HFF-Myc (cell line): Measurements from ENCODE around the gene TDRD9.
A peak's percentile ranks its signal among the peaks of the same experiment; 100 is the strongest.

Experiments
- DNase-seq: peaks from one replicate; pipeline ENCODE4 v3.0.0-alpha.2; 2011; ENCODE audit warnings: low read depth; ENCODE audit errors: extremely low read depth
- H3K4me3 ChIP-seq: replicated peaks from 2 replicates; pipeline ENCODE4 v1.5.1; 2011; ENCODE audit warnings: low read depth, mild to moderate bottlenecking, control low read depth, low read length
- TF ChIP-seq, protein P1 (sequence below): IDR thresholded peaks from 2 replicates; pipeline ENCODE4 v1.5.1; 2012; ENCODE audit warnings: mild to moderate bottlenecking, low read depth, low read length, control low read depth; ENCODE audit errors: missing control alignments

TDRD9 gene

DNA sequence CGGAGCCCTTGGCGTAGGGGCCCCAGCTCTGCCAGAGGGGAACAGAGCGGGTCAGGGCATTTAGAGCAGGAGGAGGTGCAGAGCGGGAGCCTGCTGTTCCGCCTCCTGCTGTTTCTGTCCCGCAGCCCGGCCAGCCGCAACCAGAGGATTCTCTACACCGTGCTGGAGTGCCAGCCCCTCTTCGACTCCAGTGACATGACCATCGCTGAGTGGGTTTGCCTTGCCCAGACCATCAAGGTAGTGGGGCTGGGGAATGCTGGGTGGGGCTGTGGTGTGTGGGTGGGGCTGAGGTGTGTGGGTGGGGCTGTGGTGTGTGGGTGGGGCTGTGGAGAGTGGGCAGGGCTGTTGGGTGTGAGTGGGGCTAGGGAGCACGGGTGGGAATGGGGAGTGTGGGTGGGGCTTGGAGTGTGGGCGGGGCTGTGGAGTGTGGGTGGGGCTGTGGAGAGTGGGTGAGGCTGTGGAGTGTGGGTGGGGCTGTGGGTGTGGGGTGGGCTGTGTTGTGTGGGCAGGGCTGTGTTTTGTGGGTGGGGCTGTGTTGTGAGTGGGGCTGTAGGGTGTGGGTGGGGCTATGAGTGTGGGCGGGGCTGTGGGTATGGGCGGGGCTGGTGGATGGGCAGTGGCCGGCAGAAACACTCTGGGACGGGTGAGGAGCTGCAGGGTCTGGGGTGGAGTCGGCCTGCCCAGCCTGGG is 165.3 kb downstream of the TDRD9 start:
- H3K4me3 ChIP-seq, result no peak overlapping the region
- DNase-seq, result no peak
- TF ChIP-seq, protein P1, sequence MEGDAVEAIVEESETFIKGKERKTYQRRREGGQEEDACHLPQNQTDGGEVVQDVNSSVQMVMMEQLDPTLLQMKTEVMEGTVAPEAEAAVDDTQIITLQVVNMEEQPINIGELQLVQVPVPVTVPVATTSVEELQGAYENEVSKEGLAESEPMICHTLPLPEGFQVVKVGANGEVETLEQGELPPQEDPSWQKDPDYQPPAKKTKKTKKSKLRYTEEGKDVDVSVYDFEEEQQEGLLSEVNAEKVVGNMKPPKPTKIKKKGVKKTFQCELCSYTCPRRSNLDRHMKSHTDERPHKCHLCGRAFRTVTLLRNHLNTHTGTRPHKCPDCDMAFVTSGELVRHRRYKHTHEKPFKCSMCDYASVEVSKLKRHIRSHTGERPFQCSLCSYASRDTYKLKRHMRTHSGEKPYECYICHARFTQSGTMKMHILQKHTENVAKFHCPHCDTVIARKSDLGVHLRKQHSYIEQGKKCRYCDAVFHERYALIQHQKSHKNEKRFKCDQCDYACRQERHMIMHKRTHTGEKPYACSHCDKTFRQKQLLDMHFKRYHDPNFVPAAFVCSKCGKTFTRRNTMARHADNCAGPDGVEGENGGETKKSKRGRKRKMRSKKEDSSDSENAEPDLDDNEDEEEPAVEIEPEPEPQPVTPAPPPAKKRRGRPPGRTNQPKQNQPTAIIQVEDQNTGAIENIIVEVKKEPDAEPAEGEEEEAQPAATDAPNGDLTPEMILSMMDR, result no peak

DNA sequence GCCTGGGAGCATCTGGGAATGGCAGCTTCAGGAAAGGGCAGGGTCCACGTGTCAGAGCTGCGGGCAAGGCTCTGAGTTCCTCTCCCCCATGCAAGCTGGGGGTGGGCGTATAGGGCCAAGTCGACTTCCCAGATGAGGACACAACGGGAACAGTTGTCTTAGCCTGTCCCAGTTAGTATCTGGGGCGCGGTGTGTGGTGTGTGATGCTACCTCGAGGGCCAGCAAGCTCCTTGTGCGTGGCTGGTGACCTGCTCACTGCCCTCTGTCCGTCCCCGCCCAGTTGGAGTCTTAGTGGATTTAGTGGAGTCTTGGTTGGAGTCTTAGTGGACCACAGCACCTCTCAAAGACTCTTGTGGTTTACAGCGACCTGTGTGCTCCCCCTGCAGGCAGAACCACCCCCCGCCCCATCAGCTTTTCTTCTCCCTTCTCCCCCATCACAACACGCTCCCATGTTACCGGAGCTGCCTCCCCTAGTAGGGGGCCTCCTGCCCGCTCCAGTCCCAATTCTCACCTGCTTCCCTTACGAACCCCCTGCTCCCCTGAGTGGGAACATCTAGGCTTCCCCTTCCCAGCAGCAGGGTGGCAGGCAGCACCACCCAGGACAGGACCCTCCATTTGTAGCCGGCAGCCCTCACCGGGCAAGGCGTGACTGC is 165.9 kb downstream of the TDRD9 start:
- H3K4me3 ChIP-seq, result no peak overlapping the region
- DNase-seq, result no peak
- TF ChIP-seq, protein P1, result no peak

DNA sequence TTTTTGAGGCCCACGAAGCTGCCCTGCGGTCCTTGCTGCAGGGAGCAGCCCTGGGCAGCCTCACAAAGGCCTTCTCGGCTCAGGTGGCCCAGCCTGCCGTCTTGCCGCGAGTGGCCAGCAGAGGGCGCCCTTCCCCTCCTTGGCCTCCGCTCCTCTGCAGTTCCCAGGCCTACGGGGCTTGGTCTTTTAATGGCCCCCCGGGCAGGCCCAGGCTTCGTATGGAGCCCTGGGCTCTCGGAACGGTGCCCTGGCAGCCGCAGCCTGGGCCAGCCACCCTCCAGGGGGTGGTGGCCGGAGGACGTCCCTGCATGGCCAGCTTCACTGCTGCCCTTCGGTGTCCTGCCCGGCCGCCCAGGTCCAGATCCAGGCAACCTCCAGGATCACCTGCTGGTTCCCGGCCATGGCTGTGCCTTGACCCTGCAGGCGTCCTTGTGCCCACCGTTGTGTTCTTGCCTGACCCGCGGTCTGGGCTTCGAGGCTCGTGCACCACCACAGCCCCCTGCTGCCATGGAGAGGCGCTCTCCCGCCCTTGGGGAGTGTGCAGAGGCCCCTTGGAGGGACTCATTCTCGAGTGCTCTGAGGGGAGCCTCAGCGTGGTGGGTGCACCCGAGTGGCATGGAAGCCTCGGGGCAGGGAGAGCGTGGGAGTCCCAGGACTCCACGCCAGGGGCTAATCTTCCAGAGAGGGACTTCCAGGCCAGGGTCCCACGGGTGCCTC is 166.6 kb downstream of the TDRD9 start:
- TF ChIP-seq, protein P1, result peak; percentile 76
- H3K4me3 ChIP-seq, result no peak overlapping the region
- DNase-seq, result no peak

DNA sequence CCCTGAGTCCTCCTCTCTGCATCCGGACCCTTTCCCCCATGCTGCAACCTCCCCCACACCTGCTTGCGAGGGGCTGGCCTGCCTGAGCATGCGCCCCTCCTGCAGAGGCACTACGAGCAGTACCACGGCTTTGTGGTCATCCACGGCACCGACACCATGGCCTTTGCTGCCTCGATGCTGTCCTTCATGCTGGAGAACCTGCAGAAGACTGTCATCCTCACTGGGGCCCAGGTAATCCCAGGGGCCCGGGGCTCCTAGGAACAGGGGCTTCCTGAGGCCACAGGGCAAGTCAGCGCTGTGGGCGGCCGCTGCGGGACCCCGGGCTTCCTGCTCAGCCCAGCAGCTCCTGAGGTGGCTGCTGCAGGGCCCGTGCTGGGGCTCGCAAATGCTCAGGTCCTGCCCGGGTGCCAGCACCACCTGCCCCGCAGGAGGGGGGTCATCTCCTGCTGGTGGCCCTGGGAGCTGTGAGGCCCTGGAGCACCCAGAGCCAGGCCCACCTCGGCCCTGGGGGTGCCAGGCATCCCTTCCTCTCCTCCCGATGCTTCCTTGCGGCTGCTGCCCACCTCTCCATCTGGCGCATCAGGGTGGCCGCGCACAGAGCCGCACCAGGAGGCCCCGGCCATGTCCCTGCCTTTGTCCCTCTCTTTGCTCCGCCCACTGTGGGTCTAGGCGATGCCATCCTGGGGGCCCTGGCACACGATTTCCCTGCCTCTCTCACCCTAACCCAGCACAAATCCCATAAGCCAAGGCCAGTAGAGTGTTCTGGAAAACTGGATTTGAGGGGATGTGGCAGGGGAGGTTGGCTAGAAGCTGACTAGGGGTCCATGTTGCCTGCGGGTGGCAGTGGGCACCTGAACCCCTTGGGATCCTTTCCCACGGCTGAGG is 167.4 kb downstream of the TDRD9 start:
- TF ChIP-seq, protein P1, result no peak

DNA sequence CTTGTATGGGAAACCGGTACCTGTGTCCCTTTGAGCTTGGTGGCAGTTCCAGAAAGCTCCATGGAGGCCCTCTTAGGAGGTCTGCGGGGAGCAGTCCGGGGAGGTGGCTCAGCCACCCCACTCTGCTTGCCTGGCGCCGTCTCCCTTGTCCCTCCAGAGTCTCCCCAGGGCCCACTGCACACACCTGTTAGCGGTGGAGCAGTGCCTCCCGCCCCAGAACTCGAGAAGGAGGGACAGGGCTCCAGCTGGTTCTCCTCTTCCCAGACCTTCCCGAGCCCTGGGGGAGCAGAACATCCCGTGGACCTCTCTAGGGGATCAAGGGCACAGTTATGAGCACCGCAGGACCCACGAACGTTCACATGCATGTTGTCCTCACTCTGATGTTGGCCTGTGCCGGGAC is 168.1 kb downstream of the TDRD9 start:
- no peak overlapping the region for H3K4me3 ChIP-seq
- TF ChIP-seq, protein P1, result no peak
- no peak for DNase-seq

More for the DNA sequence above, 167.4 kb downstream of the TDRD9 start:
- H3K4me3 ChIP-seq, result no peak overlapping the region
- no peak for DNase-seq
